Muscle of leg (tissue), 11 donors: ENCODE results near the gene CGN. TPM values are rescaled to one million over a fixed set of nuclear protein-coding genes. Genes with fewer than 3 reads are reported as not detected.

ENCODE experiments used
- DNase-seq: peaks from one replicate; pipeline ENCODE4 v3.0.0; 2013
- H3K27ac ChIP-seq: one replicate; pipeline ENCODE4 v1.5.1; 2013; ENCODE audit warnings: mild to moderate bottlenecking, low read length, control low read depth
- H3K27me3 ChIP-seq: one replicate; pipeline ENCODE4 v1.6.1; 2013; ENCODE audit warnings: low read length; ENCODE audit not compliant: control insufficient read depth, insufficient read depth
- H3K36me3 ChIP-seq: one replicate; pipeline ENCODE4 v1.6.1; 2013; ENCODE audit warnings: low read length; ENCODE audit not compliant: control insufficient read depth, insufficient read depth
- H3K4me1 ChIP-seq: one replicate; pipeline ENCODE4 v1.6.1; 2013; ENCODE audit warnings: low read length; ENCODE audit not compliant: control insufficient read depth, insufficient read depth
- H3K4me3 ChIP-seq: one replicate; pipeline ENCODE4 v1.5.1; 2013; ENCODE audit warnings: low read length, control low read depth
- H3K9me3 ChIP-seq: replicated peaks from 2 replicates; pipeline ENCODE4 v1.6.1; 2013; ENCODE audit warnings: low read depth, low read length; ENCODE audit not compliant: control insufficient read depth
- WGBS: methylation state at CpG from one replicate; pipeline ENCODE4 v1.1.5; 2013; ENCODE audit warnings: missing lambda C conversion rate; ENCODE audit not compliant: insufficient coverage; 5-methylcytosine and 5-hydroxymethylcytosine counted together
- polyA plus RNA-seq, 8 donors: library from polyadenylated mRNA; unstranded; fragments of 120-200 nt; gene quantifications; one replicate each; pipeline versions ENCODE4 v1.2.1 to v1.2.3, GENCODE V29; 2013; ENCODE audit warnings: inconsistent platforms in 1 of 8, low replicate concordance in 1 of 8; ENCODE audit not compliant: insufficient read length in 8 of 8, insufficient read depth in 1 of 8
- total RNA-seq: library from RNA; stranded (reverse); fragments of 120-200 nt; gene quantifications from one replicate; pipeline ENCODE4 v1.2.4, GENCODE V29; 2013

CGN gene
- total and polyA plus RNA-seq, 9 donors: 0.31 to 6.4 (median 0.83) TPM

DNA sequence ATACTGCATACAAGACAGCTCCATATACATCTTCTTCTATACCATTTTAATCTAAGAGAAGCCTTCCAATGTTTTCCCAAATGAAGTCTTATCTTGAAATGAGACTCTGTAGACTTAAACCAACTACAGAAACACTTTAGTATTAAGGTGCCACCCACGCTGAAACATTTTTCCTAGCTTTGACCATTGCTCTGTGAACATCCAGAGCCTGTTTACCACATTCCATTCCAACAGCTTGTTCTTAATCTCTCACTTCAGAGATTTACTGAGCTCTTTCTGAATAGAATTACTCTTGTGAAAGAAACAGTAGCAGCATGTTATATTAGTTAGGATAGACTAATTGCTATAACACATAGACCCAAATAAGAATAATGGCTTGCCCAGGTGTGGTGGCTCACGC is 32.3 kb upstream of the CGN start:
- no peak for DNase-seq
- no peaks in the 10 kb centered on the region for H3K27me3 ChIP-seq
- H3K27ac ChIP-seq: no peak overlapping the region
- no peaks in the 10 kb centered on the region for H3K4me1 ChIP-seq
- WGBS: no CpG with 5 or more reads among the region's 2 CpGs
- H3K9me3 ChIP-seq: peaks cover 5% of the 10 kb centered on the region
- no peaks in the 10 kb centered on the region for H3K36me3 ChIP-seq
- no peak overlapping the region for H3K4me3 ChIP-seq

DNA sequence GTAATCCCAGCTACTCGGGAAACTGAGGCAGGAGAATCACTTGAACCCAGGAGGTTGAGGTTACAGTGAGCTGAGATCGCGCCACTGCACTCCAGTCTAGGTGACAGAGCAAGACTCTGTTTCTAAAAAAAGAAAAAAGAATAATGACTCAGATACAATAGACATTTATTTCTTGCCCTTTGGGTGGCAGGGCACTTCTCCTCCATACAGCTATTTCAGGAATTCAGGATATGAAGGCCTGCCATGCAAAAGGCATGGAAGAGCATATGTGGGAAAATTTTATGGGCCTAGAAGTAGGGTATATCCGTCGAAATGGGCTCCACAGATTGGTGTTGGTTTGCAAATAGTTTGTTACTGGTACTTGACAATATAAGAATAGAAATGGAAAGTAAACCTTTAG is 31.7 kb upstream of the CGN start:
- DNase-seq: no peak
- H3K4me3 ChIP-seq: no peak overlapping the region
- H3K4me1 ChIP-seq: no peaks in the 10 kb centered on the region
- no peaks in the 10 kb centered on the region for H3K27me3 ChIP-seq
- no peak overlapping the region for H3K27ac ChIP-seq
- H3K36me3 ChIP-seq: no peaks in the 10 kb centered on the region
- peaks cover 5% of the 10 kb centered on the region for H3K9me3 ChIP-seq
- WGBS: 83% methylated on average over 3 of the region's 5 CpGs

DNA sequence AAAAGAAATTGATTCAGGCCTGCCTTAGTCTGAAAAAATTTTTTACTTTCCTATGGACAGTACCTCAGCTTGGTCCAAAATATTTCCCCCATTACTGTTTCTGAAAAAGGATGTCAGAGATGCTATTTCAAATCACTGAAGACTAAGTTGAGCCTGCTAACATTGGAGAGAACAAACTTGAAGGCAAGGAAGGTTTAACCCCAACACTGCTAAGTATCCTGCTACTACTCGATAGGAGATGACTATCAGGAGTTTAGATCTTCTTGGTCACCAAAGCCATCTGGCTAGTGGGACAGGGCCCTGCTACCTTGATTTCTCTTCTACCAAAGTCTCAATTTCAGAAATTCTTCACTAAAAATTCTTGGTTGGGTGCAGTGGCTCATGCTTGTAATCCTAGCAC is 29.2 kb upstream of the CGN start:
- Histone ChIP-seq H3K4me1 (no peaks in the 10 kb centered on the region), H3K36me3 (no peaks in the 10 kb centered on the region), H3K27me3 (no peaks in the 10 kb centered on the region), H3K27ac (no peak overlapping the region), H3K4me3 (no peak overlapping the region), H3K9me3 (peaks cover 5% of the 10 kb centered on the region)
- WGBS: no CpG with 5 or more reads among the region's 1 CpG
- no peak for DNase-seq

DNA sequence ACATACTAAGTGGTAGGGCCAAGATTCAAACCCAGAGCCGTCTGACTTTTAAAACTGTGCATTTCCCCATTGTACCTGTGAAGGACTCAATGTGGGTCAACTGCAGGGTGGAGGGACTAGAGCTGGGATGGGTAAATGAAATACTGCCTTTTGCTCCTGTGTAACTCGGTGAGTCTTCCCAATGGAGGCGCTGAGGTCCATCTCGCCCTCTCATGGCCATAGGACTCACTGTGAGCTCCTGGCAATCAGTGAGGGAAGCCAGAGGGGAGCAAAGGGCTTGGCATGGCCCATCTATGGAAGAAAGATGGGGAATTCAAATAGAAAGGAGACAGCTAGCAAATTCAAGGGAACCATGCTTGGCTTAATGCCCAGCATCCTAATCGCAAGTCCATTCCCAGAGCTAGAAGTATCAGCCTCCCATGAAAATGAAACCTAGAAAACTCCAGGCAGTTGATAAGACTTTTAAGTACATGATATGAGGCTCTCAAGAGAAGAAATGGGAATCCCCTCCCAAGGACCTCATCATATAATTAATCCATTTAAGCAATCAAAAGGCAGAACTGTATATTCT is 25.4 kb upstream of the CGN start:
- WGBS: 53% methylated on average over 4 of the region's 5 CpGs
- Histone ChIP-seq H3K36me3 (no peaks in the 10 kb centered on the region), H3K4me3 (no peak overlapping the region), H3K27ac (no peak overlapping the region), H3K27me3 (no peaks in the 10 kb centered on the region), H3K4me1 (no peaks in the 10 kb centered on the region), H3K9me3 (peaks cover 5% of the 10 kb centered on the region)
- DNase-seq: no peak

DNA sequence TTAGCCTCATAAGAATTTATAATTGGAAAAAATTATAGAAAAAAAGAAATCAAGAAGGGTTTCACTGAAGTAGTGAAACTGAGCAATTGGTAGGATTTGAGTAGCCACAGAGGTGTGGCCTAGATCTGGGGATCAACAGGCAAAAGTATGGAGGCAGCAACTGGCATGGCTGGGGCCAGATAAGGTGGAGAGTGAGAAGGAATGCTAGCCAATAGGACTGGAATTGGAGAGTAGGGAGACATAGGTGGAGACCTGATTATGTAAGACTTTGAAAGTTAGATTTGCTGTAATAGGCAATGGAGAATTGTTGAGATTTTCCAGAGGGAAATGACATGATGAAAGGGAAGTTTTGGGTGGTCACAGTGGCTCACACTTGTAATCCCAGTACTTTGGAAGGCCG is 24.6 kb upstream of the CGN start:
- H3K4me1 ChIP-seq: no peaks in the 10 kb centered on the region
- no peak overlapping the region for H3K27ac ChIP-seq
- H3K36me3 ChIP-seq: no peaks in the 10 kb centered on the region
- H3K27me3 ChIP-seq: no peaks in the 10 kb centered on the region
- 100% methylated on average over 1 of the region's 1 CpG for WGBS
- DNase-seq: no peak
- peaks cover 5% of the 10 kb centered on the region for H3K9me3 ChIP-seq
- no peak overlapping the region for H3K4me3 ChIP-seq

DNA sequence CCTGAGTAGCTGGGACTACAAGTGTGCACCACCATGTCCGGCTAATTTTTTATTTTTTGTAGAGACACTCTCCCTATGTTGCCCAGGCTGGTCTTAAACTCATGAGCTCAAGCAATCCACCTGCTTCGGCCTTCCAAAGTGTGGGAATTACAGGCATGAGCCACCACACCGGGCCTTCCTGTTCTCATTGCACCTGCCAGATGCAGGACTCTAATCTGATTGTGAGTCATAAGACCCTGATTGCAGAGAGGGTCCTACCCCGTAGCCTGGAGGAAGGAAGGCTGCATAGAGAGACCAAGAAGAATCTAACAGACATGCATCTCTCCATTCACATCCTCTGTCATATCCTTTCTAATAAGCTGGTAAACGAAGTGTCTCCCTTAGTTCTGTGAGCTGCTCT is 19.5 kb upstream of the CGN start:
- H3K27me3 ChIP-seq: no peaks in the 10 kb centered on the region

DNA sequence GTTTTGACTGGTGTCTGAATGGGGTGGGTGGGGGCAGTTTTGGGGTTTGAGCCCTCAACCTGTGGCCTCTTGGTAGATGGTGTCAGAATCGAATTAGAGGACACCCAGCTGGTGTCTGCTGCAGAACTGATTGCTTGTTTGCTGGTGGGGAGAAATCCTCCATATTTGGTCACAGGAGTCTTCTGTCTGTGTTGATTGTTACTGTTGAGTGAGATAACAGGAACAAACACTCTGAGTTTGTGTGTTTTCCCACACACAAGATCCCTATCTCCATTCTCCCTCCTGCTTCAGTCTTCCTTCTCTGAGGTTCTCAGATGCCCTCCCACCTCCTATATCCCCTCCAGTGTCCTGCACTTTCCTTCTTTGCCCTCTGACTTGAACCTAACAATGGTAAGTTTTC is 19.1 kb upstream of the CGN start:
- no peaks in the 10 kb centered on the region for H3K27me3 ChIP-seq
- WGBS: no CpG with 5 or more reads among the region's 1 CpG

More for the DNA sequence above, 19.5 kb upstream of the CGN start:
- Histone ChIP-seq H3K36me3 (no peaks in the 10 kb centered on the region), H3K9me3 (no peaks in the 10 kb centered on the region), H3K27ac (no peak overlapping the region), H3K4me3 (no peak overlapping the region), H3K4me1 (no peaks in the 10 kb centered on the region)
- no peak for DNase-seq
- WGBS: 81% methylated on average over 3 of the region's 5 CpGs

DNA sequence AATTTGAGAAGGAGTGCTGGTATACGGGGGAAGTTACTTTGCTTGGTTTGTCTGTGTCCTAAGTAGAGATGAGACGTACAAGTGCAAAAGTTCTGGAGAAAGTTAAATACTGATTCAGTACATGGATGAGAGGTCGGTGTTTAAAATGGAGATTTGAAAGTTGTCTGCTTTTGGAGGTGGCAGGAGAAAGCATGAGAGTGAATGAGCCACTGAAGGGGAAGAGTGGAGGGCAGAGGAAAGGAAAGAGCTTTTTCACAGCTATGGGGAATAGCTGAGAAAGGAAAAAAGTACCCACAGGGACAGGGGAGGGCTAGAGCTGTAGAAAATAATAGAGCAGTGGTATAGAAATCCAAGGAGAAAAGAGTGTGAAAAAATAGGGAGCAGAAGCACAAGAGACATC is 18.1 kb upstream of the CGN start:
- Histone ChIP-seq H3K9me3 (no peaks in the 10 kb centered on the region), H3K4me3 (no peak overlapping the region), H3K4me1 (no peaks in the 10 kb centered on the region), H3K27ac (no peak overlapping the region), H3K27me3 (no peaks in the 10 kb centered on the region), H3K36me3 (no peaks in the 10 kb centered on the region)
- WGBS: 90% methylated on average over 3 of the region's 3 CpGs
- DNase-seq: no peak

More for the DNA sequence above, 19.1 kb upstream of the CGN start:
- Histone ChIP-seq H3K4me1 (no peaks in the 10 kb centered on the region), H3K4me3 (no peak overlapping the region), H3K36me3 (no peaks in the 10 kb centered on the region), H3K27ac (no peak overlapping the region), H3K9me3 (no peaks in the 10 kb centered on the region)
- no peak for DNase-seq

DNA sequence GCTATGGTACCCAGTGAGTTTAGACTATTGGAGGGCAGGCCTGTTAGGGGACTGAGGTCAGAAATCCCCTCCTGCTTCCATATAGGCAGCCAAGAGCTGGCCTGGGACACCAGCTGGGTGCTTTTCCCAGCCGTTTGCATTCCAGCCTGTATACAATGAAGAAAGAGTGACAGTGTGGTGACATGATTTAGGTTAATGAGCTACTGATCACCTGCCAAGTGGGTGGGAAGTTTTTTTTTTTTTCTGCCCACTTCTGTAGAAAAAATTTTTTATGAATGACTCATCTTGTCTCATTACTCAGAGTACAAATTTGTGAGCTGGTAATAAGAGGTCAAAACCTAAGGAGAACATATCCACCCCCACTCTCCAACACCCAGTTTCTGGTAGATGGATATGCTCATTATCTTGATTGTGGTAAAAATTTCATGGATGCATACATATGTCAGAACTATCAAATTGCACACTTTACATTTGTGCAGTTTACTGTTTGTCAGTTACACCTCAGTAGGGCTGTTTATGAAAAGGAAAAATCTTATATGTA is 16.4 kb upstream of the CGN start:
- Histone ChIP-seq H3K27me3 (peaks cover 2% of the 10 kb centered on the region), H3K36me3 (no peaks in the 10 kb centered on the region), H3K4me3 (no peak overlapping the region), H3K9me3 (no peaks in the 10 kb centered on the region), H3K4me1 (no peaks in the 10 kb centered on the region), H3K27ac (no peak overlapping the region)
- WGBS: no CpG with 5 or more reads among the region's 1 CpG
- DNase-seq: peak; percentile 38

DNA sequence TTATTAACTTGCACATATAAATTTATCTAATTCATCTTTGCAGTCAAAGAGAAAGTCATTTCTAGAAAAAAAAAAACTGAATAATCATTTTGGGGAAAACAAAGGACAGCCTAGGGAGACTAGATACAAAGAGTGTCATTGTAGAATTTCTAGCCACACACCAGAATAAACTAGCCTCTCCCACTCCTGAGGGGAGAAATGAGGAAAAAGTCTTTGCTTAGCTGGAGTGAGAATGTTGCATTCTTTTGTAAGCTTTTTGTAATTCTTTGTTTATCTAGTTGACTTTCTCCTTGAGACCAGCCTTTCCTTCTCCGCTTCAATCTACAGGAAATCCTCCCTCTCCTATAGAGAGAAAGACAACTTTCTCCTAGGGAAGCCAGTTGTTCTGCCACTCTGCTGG is 15.9 kb upstream of the CGN start:
- Histone ChIP-seq H3K9me3 (no peaks in the 10 kb centered on the region), H3K36me3 (no peaks in the 10 kb centered on the region), H3K27ac (no peak overlapping the region), H3K4me3 (no peak overlapping the region), H3K4me1 (no peaks in the 10 kb centered on the region), H3K27me3 (peaks cover 2% of the 10 kb centered on the region)
- WGBS: no CpG with 5 or more reads among the region's 1 CpG
- DNase-seq: no peak

DNA sequence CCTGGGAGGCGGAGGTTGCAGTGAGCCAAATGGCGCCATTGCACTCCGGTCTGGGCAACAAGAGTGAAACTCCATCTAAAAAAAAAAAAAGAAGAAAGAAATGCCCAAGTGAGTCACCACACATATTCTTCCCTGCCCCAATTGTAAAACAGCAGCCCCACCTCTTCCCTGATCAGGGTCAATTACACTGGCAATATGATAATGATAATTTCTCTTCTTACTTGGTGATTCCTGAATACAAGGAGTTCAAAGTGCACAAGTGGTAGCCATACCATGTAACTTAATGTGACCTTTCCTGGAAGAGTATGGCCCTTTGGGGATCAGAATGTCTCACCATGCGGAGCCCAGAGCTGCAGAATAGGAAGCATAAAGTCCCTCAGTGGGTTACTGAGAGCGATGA is 11.8 kb upstream of the CGN start:
- Histone ChIP-seq H3K4me3 (no peak overlapping the region), H3K27me3 (peaks cover 4% of the 10 kb centered on the region), H3K9me3 (no peaks in the 10 kb centered on the region), H3K36me3 (no peaks in the 10 kb centered on the region), H3K4me1 (no peaks in the 10 kb centered on the region), H3K27ac (no peak overlapping the region)
- WGBS: 67% methylated on average over 2 of the region's 5 CpGs
- DNase-seq: no peak
